Left renal pelvis (tissue), 4 donors: ENCODE results near the gene PNPLA7. TPM values are rescaled to one million over a fixed set of nuclear protein-coding genes. Genes with fewer than 3 reads are reported as not detected.
"Not testable (repeated sequence)": the region's sequence is repeated elsewhere in the genome, so short reads cannot be mapped to it uniquely, and the experiment has no call there.

Experiments
- DNase-seq, 4 donors: peaks; one replicate each; pipeline ENCODE4 v3.0.0-alpha.2; 2013; ENCODE audit warnings: low read depth in 4 of 4, low spot score in 3 of 4
- polyA plus RNA-seq, 4 donors: library from polyadenylated mRNA; unstranded; fragments of 120-200 nt; gene quantifications; one replicate each; pipeline ENCODE4 v1.2.1, GENCODE V29; 2013; ENCODE audit not compliant: insufficient read length in 4 of 4

Gene PNPLA7
- polyA plus RNA-seq, 4 donors = 1.4 to 4.6 (median 2.8) TPM

DNA sequence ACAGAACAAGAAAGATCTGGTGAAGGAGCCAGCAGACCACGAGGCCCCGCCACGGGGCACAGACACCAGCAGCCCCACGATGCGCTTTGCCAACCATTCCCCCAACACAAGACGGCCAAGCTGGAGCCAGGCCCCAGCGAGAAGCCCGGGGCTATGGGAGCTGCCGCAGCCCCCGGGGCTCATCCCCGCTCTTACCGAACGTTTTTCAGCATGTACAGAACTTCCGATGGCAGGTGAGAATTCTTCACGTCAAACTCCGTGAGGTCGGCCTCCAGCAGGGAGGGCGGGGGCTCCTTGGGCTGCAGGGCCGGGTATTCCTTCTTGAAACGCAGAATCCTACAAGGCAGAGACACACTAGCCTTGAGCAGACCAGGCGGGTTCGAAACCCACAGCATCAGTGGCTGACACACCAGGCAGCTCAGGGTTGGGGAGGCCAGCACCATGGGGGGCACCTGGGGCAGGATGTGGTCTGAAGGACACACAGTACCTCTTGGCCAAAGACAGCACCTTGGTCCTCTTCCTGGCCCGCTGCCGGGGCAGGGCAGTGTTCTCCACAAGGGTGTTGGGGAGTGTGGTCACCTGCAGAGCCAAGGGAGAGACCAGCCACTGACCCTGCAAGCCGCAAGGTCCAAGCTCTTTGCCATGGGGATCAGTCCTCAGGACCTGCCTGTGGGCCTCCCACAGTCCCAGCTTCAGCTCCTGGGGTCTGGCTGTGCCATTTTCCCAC lies 6.8 kb downstream of the PNPLA7 start:
- DNase-seq = no peak

DNA sequence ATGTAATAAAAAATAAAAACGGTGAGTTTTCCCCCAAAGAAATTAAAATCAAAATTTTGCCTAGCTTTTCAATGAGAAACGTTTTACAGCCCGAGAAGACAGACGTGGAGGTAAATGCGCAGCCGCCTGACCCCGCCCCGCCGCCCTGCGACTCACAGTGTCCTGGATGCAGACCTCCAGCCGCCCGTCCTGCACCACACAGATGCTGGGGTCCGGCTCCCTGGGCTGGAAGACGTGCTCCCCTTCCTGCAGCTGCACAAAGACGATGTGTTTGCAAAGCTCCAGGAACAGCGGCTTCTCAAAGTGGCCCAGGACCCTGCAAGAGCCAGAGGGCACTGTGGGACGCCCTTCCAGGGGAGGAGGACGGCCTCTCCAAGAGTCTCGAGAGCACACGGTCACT lies 7.7 kb downstream of the PNPLA7 start:
- DNase-seq = no peak

DNA sequence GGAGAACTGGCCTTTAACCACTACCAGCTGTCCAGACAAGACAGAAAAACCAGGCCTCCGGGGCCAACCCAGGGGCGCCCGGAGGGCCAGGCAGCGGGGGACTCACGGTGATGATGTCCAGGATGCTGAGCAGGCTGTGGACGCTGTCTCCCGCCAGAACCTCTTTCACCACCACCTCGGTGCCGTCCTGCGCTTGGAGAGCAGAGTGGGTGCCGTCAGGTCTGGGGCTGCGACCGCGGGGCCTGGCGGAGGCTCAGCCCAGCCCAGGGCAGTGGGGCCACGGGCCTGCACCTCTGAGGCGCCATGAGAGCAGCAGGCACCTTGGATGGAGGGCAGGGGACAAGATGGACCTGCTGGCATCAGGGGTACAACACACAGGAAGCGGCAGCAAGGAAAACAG lies 9.7 kb downstream of the PNPLA7 start:
- DNase-seq = no peak

DNA sequence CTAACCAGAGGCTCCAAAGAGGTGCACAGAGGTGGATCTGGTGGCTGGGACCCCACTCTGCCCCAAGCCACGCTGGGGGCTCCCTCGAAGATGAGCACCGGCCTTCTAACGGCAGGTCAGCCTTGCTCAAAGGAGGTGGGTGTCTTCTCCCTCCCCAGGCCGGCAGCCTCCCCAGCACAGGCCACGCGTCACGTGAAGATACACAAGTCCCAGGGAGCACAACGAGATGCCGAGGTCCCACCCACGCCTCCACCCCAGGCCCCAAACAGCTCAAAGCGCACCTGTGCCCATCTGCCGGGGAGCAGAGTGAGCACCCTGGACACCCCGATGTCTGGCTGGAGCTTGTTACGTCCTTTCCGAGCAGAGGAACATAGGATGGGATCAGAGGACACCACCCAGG lies 12.1 kb downstream of the PNPLA7 start:
- no peak for DNase-seq

DNA sequence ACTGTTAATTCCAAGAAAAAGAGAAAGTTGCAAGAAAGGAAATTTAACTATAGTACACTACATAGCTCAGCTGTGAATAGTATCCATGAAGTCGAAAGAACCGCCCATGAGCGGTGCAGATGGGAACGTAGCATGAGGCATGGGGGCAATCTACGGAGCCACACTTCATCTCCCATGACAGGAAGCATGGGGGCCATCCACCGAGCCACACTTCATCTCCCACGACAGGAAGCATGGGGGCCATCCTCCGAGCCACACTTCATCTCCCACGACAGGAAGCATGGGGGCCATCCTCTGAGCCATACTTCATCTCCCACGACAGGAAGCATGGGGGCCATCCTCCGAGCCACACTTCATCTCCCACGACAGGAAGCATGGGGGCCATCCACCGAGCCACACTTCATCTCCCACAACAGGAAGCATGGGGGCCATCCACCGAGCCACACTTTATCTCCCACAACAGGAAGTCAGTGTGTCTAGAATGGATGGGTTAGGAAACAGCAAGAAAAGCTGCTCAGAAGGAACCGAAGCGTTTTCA lies 13.5 kb downstream of the PNPLA7 start:
- not testable (repeated sequence) for DNase-seq

DNA sequence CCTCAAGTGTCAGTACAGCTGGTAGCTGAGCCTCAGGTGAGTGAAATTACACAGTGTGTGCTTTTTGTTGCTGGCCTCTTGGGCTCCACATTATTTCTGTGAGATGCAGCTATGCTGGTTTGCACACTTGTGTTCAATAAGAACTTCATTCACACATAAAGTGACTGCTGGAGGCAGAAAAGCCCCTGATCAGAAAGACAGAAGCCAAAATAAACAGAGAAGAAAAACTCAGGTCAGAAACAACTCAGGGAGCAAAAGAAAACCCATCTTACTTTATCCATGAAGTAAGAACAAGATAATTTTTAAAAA lies 15.1 kb downstream of the PNPLA7 start:
- DNase-seq = no peak

DNA sequence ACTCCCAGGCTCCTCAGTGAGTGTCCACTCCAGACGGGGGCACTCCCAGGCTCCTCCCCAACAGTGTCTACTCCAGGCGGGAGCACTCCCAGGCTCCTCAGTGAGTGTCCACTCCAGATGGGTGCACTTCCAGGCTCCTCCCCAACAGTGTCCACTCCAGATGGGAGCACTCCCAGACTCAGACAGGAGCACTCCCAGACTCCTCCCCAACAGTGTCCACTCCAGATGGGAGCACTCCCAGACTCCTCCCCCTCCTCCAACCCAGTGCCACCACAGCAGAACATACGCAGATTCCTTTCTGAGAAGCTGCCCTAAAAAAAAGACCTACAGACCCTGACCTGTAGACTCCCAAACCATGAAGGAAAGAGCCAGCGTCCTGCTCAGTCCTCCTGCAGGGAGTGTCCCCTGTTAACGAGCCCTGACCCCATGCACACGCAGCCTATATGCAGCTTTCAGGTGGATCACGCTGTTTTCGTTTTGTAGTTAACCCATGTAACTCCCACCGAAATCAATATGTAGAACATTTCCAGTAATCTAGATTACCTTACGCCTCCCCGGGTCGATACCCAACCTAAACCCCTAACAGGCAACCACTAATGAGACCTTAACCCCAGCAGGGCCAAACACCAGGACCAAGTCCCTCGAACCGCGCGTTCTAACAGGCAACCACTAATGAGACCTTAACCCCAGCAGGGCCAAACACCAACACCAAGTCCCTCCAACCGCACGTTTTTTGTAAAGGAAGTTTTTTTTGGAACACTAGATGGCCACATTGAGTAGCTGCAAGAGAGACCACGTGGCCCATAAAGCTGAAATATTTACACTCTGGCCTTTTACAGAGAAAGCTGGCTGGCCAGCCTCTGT lies 15.7 kb downstream of the PNPLA7 start:
- DNase-seq = peak in 2 of 4 donors; percentile 52 to 65

DNA sequence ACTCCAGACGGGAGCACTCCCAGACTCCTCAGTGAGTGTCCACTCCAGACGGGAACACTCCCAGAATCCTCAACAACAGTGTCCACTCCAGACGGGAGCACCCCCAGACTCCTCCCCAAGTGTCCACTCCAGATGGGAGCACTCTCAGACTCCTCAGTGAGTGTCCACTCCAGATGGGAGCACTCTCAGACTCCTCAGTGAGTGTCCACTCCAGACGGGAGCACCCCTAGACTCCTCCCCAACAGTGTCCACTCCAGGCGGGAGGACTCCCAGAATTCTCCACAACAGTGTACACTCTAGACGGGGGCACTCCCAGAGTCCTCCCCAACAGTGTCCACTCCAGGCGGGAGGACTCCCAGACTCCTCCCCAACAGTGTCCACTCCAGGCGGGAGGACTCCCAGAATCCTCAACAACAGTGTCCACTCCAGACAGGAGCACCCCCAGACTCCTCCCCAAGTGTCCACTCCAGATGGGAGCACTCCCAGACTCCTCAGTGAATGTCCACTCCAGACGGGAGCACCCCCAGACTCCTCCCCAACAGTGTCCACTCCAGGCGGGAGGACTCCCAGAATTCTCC lies 17.2 kb downstream of the PNPLA7 start:
- not testable (repeated sequence) for DNase-seq

DNA sequence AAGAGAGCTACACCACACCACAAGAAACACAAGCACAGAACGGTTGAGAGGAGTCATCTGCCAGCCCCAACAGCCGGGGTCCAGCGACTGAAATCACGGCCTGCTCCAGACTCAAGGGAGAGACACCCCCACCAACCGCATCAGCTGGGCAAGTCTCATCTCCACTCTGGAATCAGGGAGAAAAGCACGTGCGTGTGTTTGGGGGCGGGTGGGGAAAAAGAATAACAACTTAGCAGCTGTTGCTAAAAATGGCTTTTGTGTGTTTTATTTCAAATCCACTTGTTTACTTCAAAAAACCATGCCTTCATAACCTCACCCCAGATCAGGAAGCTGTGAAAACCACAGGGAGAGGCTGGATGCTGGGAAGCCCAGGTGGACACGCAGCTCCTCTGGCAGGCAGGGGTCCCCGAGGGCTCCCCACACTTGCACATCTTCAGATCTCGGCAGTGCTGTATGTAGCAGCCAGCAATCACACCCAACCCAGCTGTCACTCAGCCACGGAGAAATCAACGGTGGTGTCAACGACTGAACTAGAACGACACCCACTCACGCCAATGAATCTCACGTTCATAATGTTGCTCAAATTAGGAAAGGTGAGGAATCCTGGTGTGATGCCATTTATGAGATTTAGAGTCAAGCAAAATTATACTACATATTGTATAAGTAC lies 19.0 kb downstream of the PNPLA7 start:
- no peak for DNase-seq

DNA sequence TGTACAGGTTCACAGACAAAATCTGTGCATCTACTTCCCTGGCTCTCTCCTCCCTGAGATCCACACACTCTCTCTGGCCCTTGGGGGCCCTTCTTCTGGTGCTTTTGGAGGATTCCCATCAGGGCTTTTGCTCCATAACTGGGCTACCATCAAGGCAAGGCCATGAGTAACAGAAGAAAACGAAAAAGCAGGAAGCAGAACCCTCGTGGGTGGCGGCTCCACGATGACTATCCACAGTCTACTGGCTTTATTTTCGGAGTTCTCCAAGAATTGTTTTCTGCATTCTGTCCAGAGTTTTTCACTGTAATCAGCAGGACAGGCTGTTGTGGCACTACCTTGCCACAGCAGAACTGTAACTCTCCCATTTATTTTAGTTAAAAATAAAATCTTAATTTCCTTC lies 19.9 kb downstream of the PNPLA7 start:
- DNase-seq = no peak

DNA sequence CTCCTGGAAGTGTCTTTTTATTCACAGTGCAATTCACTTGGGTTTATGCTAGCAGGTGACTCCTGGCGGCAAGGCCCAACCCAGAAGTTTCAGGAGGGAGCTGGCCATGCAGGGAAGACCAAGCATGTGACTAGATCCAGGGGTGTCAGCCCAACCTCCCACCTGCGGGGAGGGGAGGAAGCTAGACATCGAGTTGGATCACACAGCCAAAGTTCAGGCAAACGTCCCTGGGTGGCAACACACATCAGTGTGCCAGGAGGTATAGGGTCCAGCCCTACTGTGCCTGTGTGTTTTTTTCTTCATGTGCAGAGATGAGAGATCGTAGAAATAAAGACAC lies 25.3 kb downstream of the PNPLA7 start:
- no peak for DNase-seq

DNA sequence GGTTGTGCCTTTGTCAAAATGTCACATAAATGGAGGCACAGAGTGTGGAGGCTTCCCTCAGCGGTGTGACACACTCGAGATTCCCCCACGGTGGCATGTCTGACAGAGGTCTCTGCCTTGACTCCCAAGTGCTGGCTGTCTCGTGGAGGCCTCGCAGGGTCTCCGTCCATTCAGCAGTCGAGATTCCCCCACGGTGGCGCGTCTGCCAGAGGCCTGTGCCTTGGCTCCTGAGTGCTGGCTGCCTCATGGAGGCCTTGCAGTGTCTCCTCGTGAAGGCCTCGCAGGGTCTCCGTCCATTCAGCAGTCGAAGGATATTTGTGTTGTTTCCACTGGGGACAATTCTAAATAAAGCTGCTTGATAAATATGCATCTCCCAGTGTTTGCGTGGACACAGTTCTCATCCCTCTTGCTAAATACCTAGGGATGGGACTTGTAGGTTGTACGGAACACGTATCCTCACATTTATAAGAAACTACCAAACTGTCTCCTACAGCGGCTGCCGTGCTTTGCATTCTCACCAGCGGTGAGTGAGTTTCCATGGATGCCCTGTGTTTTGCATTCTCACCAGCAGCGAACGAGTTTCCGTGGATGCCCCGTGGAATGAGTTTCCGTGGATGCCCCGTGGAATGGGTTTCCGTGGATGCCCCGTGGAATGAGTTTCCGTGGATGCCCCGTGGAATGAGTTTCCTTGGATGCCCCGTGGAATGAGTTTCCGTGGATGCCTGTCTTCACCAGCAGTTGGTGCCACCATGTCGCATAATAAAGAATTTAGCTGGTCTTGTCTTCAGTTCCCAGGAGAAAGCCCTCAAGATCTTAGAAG lies 25.8 kb downstream of the PNPLA7 start:
- DNase-seq = no peak

DNA sequence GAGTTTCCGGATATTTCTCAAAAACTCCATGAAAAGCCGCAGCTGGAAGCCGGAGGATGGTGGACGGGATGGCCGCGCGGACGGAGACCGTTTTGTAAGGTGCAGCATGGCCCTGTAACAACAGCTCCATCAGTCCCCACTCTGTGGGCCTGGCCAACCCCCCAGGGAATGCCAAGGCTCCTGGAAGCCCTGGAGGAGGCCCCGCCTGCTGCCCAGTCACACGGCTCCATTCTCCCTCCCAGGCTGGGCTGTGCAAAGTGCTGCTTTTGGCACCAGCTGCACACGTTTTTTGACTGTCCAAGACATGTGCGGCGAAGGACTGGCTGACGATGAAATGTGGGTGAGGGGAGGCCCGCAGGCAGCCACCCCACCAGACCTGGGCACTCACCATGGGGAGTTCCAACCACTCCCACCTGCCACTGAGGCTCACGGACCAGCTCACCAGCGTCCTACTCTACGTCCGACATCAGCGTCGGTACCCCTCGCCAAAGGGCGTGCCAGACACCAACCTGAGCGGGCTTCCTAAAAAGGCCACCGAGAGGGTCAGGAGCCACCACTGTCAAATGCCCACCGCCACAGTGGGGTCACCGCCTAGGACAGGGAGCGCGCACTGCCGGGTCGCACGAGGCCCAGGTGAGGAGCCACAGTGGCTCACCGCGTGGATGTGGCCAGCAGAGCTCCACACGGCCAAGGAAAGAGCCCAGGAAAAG lies 27.3 kb downstream of the PNPLA7 start:
- no peak for DNase-seq

DNA sequence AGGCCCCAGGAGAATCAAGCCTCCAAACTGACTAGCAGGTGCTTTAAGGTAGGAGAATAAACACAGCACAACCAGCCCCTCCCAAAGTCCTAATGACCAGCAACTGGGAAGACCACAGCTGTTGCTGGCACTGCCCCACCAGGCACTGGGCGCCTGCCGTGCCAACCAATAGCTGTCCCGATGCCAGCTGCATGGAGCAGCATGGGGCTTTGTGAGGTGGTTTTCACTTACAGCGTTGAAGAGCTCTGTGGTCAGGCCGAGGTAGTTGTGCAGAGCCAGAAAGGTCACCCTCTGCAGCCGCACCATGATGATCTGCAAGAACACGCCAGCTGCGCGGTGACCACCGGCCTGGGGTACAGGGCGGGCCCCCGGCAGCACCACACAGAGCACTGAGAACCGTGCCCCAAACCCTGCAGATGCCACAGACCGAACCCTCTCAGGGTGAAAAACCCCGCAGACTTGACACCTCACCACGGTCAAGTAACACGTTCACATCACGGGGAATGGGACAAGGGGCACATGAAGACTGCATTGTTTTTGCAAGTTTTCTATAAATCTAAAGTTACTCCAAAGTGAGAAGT lies 28.7 kb downstream of the PNPLA7 start:
- no peak for DNase-seq

DNA sequence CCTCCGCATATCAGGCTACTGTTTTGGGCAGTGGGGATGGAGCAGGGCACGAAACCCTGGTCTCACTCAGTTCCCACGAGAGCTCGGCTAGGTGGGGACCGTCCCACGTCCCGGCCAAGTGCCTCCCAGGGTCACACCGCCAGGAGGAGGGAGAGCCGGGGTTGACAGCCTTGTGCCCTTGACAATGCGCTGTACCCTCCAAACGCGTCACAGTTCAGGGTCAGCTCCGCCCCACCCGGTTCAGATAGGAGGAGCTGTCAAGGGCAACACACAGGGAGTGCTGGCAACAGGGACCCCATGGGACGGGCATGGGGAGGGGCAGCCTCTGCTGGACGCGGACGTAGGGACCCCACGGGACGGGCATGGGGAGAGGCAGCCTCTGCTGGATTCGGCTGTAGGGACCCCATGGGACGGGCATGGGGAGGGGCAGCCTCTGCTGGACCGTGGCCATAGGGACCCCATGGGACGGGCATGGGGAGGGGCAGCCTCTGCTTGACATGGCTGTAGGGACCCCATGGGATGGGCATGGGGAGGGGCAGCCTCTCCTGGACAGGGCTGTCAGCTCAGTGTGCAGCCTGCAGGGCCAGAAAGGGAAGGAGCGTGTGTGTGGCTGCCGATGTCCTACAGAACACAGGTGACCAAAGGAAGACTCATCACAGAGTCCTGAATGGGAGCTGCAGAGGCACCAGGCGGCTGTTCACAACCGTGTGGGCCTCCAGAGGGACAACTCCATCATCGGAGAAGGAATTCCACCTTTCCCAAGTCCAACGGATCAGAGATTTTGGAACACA lies 29.4 kb downstream of the PNPLA7 start:
- no peak for DNase-seq

DNA sequence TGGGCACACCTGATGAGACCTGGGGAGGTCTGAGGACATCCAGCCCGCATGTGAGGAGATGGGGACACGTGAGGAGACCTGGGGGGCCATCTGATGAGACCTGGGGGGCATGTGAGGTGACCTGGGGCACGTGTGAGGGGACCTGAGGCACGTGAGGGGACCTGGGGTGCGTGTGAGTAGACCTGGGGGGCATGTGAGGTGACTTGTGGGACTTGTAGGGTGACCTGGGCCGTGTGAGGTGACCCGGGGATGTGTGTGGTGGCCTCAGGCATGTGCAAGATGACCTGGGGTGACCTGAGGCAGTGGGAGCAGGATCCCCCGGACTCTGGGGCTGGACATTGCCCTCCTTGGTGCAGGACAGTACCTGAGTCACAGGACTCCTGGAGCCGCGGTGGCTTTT lies 30.6 kb downstream of the PNPLA7 start:
- no peak for DNase-seq

DNA sequence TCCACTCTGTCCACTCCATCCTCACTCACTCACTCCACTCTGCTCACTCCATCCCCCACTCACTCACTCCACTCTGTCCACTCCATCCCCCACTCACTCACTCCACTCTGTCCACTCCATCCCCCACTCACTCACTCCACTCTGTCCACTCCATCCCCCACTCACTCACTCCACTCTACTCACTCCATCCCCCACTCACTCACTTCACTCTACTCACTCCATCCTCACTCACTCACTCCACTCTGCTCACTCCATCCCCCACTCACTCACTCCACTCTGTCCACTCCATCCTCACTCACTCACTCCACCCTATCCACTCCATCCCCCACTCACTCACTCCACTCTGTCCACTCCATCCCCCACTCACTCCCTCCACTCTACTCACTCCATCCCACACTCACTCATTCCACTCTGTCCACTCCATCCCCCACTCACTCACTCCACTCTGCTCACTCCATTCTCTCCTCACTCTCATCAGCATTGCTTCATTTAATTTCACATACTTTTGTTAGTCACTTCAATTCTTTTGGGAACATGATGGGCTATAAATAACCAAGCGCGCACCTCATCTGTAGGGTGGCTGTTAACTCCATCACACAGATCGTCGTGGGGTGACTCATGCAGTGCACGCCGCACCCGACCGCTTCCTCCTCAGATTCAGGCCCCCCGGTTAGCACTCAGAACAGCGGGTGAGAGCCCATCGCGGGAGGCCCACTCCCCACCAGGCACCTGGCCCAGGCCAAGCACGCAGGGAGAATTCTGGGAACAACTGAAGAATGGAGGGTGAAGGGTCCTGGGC lies 31.3 kb downstream of the PNPLA7 start:
- DNase-seq = not testable (repeated sequence)
